Neural progenitor cell (in vitro differentiated cells): Measurements from ENCODE around the gene TEKT3. TPM values are rescaled to one million over a fixed set of nuclear protein-coding genes. Genes with fewer than 3 reads are reported as not detected.

Source experiments
- DNase-seq: peaks from one replicate; pipeline ENCODE4 v3.0.0-alpha.2; 2016; ENCODE audit warnings: low spot score
- H2AFZ ChIP-seq: fragments of 200-600 bp; sonication (generic); replicated peaks from 2 replicates; pipeline ENCODE4 v1.6.1; 2016; ENCODE audit warnings: antibody characterized with exemption
- H3F3A ChIP-seq: fragments of 200-600 bp; sonication (generic); 2 replicates; pipeline ENCODE4 v1.6.1; 2016; ENCODE audit warnings: antibody characterized with exemption, low read depth
- H3K27ac ChIP-seq: fragments of 200-600 bp; sonication (generic); 2 replicates; pipeline ENCODE4 v1.5.1; 2016; ENCODE audit warnings: mild to moderate bottlenecking
- H3K27me3 ChIP-seq: fragments of 200-600 bp; sonication (generic); 2 replicates; pipeline ENCODE4 v1.6.1; 2016; ENCODE audit warnings: mild to moderate bottlenecking, moderate library complexity
- H3K36me3 ChIP-seq: fragments of 200-600 bp; sonication (generic); 2 replicates; pipeline ENCODE4 v1.5.1; 2016
- H3K4me1 ChIP-seq: fragments of 200-600 bp; sonication (generic); 2 replicates; pipeline ENCODE4 v1.6.1; 2016; ENCODE audit warnings: mixed run types
- H3K4me2 ChIP-seq: fragments of 200-600 bp; sonication (generic); 2 replicates; pipeline ENCODE4 v1.6.1; 2016
- H3K4me3 ChIP-seq: fragments of 200-600 bp; sonication (generic); 2 replicates; pipeline ENCODE4 v1.5.1; 2016
- H3K79me2 ChIP-seq: fragments of 200-600 bp; sonication (generic); 2 replicates; pipeline ENCODE4 v1.6.1; 2016; ENCODE audit warnings: low read depth
- H3K9ac ChIP-seq: fragments of 200-600 bp; sonication (generic); 2 replicates; pipeline ENCODE4 v1.6.1; 2016
- H3K9me3 ChIP-seq: fragments of 200-600 bp; sonication (generic); 2 replicates; pipeline ENCODE4 v1.5.1; 2016; ENCODE audit warnings: low read depth
- H4K20me1 ChIP-seq: fragments of 200-600 bp; sonication (generic); 2 replicates; pipeline ENCODE4 v1.6.1; 2016; ENCODE audit warnings: low read depth
- H3K27ac Mint-ChIP-seq: 3 replicates; pipeline ENCODE4 v1.8.0; 2021; ENCODE audit warnings: mixed read lengths
- H3K27me3 Mint-ChIP-seq: 2 replicates; pipeline ENCODE4 v1.8.0; 2022; ENCODE audit warnings: low read depth, mild to moderate bottlenecking, inconsistent platforms, moderate library complexity, mixed read lengths; ENCODE audit not compliant: insufficient read depth
- H3K36me3 Mint-ChIP-seq: 3 replicates; pipeline ENCODE4 v1.8.0; 2021; ENCODE audit warnings: mixed read lengths
- H3K4me1 Mint-ChIP-seq: 3 replicates; pipeline ENCODE4 v1.8.0; 2021; ENCODE audit warnings: mixed read lengths
- H3K4me3 Mint-ChIP-seq: 3 replicates; pipeline ENCODE4 v1.8.0; 2021; ENCODE audit warnings: mild to moderate bottlenecking, moderate library complexity, mixed read lengths
- H3K9me3 Mint-ChIP-seq: 3 replicates; pipeline ENCODE4 v1.8.0; 2020; ENCODE audit warnings: mixed read lengths
- CTCF ChIP-seq: fragments of 200-600 bp; sonication (generic); IDR thresholded peaks from 2 replicates; pipeline ENCODE4 v1.5.1; 2017; ENCODE audit warnings: antibody characterized with exemption, mild to moderate bottlenecking
- EZH2 ChIP-seq: fragments of 200-600 bp; sonication (generic); IDR thresholded peaks from 2 replicates; pipeline ENCODE4 v1.6.1; 2017; ENCODE audit warnings: antibody characterized with exemption, mild to moderate bottlenecking, moderate library complexity
- EZH2phosphoT487 ChIP-seq: fragments of 200-600 bp; sonication (generic); IDR thresholded peaks from 2 replicates; pipeline ENCODE4 v1.6.1; 2017; ENCODE audit warnings: antibody characterized with exemption
- total RNA-seq: library from RNA; depleted of rRNA; stranded (reverse); fragments of >200 nt; gene quantifications from 2 replicates; pipeline ENCODE4 v1.2.3, GENCODE V29; 2015; ENCODE audit warnings: low replicate concordance

TEKT3 gene
- total RNA-seq, 1 donor from 2014 or later: 0.97 TPM

- Mint-ChIP-seq H3K9me3 (peaks cover 4% of the 10 kb centered on the region), H3K27me3 (no peaks in the 10 kb centered on the region), H3K4me1 (peaks cover 20% of the 10 kb centered on the region), H3K36me3 (no peaks in the 10 kb centered on the region), H3K27ac (no peak overlapping the region), H3K4me3 (no peak overlapping the region)
- no peak overlapping the region for H3K4me2 ChIP-seq
- H3K27ac ChIP-seq: no peak overlapping the region
- no peaks in the 10 kb centered on the region for H3K9me3 ChIP-seq
- no peaks in the 10 kb centered on the region for H3K36me3 ChIP-seq
- TF ChIP-seq EZH2phosphoT487 (no peak), EZH2 (no peak), CTCF (no peak)
- no peak for DNase-seq
- H2AFZ ChIP-seq: no peak overlapping the region
- H3K9ac ChIP-seq: no peak overlapping the region
- no peaks in the 10 kb centered on the region for H3K4me1 ChIP-seq
- no peaks in the 10 kb centered on the region for H3K79me2 ChIP-seq
- no peaks in the 10 kb centered on the region for H3F3A ChIP-seq
- no peaks in the 10 kb centered on the region for H3K27me3 ChIP-seq
- no peaks in the 10 kb centered on the region for H4K20me1 ChIP-seq
- H3K4me3 ChIP-seq: no peak overlapping the region
Observed at GRCh38 chr17:15381707-15382106, 40.3 kb upstream of the TEKT3 start.

GRCh38 chr17:15380446-15380845, 39.0 kb upstream of the TEKT3 start:
- no peak for TF ChIP-seq EZH2phosphoT487
- no peak for TF ChIP-seq EZH2
- no peak for TF ChIP-seq CTCF
- Mint-ChIP-seq H3K27ac (no peak overlapping the region), H3K4me3 (no peak overlapping the region), H3K9me3 (peaks cover 3% of the 10 kb centered on the region), H3K4me1 (peaks cover 20% of the 10 kb centered on the region), H3K27me3 (no peaks in the 10 kb centered on the region), H3K36me3 (no peaks in the 10 kb centered on the region)
- Histone ChIP-seq H2AFZ (no peak overlapping the region), H3K4me2 (no peak overlapping the region), H3F3A (no peaks in the 10 kb centered on the region), H3K4me3 (no peak overlapping the region), H4K20me1 (no peaks in the 10 kb centered on the region), H3K27ac (no peak overlapping the region), H3K27me3 (no peaks in the 10 kb centered on the region), H3K9ac (no peak overlapping the region), H3K9me3 (no peaks in the 10 kb centered on the region), H3K36me3 (no peaks in the 10 kb centered on the region), H3K79me2 (no peaks in the 10 kb centered on the region), H3K4me1 (no peaks in the 10 kb centered on the region)
- DNase-seq: no peak

GRCh38 chr17:15379659-15380058, 38.3 kb upstream of the TEKT3 start:
- Histone ChIP-seq H2AFZ (no peak overlapping the region), H3K27ac (no peak overlapping the region), H3K4me1 (no peaks in the 10 kb centered on the region), H3K9ac (no peak overlapping the region), H3K4me3 (no peak overlapping the region), H3F3A (no peaks in the 10 kb centered on the region), H3K4me2 (no peak overlapping the region), H3K9me3 (no peaks in the 10 kb centered on the region), H4K20me1 (no peaks in the 10 kb centered on the region), H3K36me3 (no peaks in the 10 kb centered on the region), H3K27me3 (no peaks in the 10 kb centered on the region), H3K79me2 (no peaks in the 10 kb centered on the region)
- Mint-ChIP-seq H3K9me3 (peaks cover 3% of the 10 kb centered on the region), H3K4me1 (peaks cover 20% of the 10 kb centered on the region), H3K36me3 (no peaks in the 10 kb centered on the region), H3K4me3 (no peak overlapping the region), H3K27ac (no peak overlapping the region), H3K27me3 (no peaks in the 10 kb centered on the region)
- TF ChIP-seq EZH2phosphoT487: no peak
- no peak for DNase-seq

- Histone ChIP-seq H3K4me2 (no peak overlapping the region), H3K4me1 (no peaks in the 10 kb centered on the region), H3K4me3 (no peak overlapping the region), H3K27me3 (no peaks in the 10 kb centered on the region), H2AFZ (peak overlapping the region; percentile 18), H3K36me3 (no peaks in the 10 kb centered on the region), H3K79me2 (no peaks in the 10 kb centered on the region), H3K27ac (no peak overlapping the region), H4K20me1 (no peaks in the 10 kb centered on the region), H3F3A (no peaks in the 10 kb centered on the region), H3K9ac (no peak overlapping the region), H3K9me3 (no peaks in the 10 kb centered on the region)
- no peak overlapping the region for H3K27ac Mint-ChIP-seq
- DNase-seq: no peak
- no peak overlapping the region for H3K4me3 Mint-ChIP-seq
- TF ChIP-seq EZH2 (no peak), EZH2phosphoT487 (no peak), CTCF (no peak)
- H3K27me3 Mint-ChIP-seq: no peaks in the 10 kb centered on the region
- H3K36me3 Mint-ChIP-seq: no peaks in the 10 kb centered on the region
- H3K9me3 Mint-ChIP-seq: peaks cover 3% of the 10 kb centered on the region
- H3K4me1 Mint-ChIP-seq: peaks cover 14% of the 10 kb centered on the region
Observed at GRCh38 chr17:15378243-15378642, 36.8 kb upstream of the TEKT3 start.
